RWPE2 (cell line): ENCODE data around the gene SORL1.
"Not testable (repeated sequence)": the region's sequence is repeated elsewhere in the genome, so short reads cannot be mapped to it uniquely, and the experiment has no call there.

Experiments
- ATAC-seq: fragments of 200-7000 bp; cut with Tn5 transposase; 3 replicates; pipeline ENCODE4 v1.9.1; 2021; ENCODE audit warnings: low read depth
- DNase-seq: peaks from one replicate; pipeline ENCODE4 v3.0.0-alpha.2; 2020; ENCODE audit warnings: low spot score
- H3K27ac ChIP-seq: fragments of 450-650 bp; 2 replicates; pipeline ENCODE4 v1.5.1; 2017; ENCODE audit warnings: mild to moderate bottlenecking; ENCODE audit not compliant: poor library complexity, severe bottlenecking
- H3K27me3 ChIP-seq: fragments of 250-450 bp; sonication (Bioruptor Pico); 2 replicates; pipeline ENCODE4 v1.5.1; 2021; ENCODE audit warnings: mild to moderate bottlenecking, moderate library complexity; ENCODE audit not compliant: insufficient read depth, poor library complexity, severe bottlenecking
- H3K36me3 ChIP-seq: fragments of 250-450 bp; sonication (Bioruptor Pico); 2 replicates; pipeline ENCODE4 v1.5.1; 2020; ENCODE audit warnings: low read depth, mild to moderate bottlenecking, moderate library complexity
- H3K4me1 ChIP-seq: fragments of 250-450 bp; sonication (Bioruptor Pico); 2 replicates; pipeline ENCODE4 v1.5.1; 2021; ENCODE audit warnings: mild to moderate bottlenecking, moderate library complexity; ENCODE audit not compliant: insufficient read depth, poor library complexity, severe bottlenecking
- H3K4me3 ChIP-seq: fragments of 250-450 bp; sonication (Bioruptor Pico); 2 replicates; pipeline ENCODE4 v1.5.1; 2021; ENCODE audit warnings: mild to moderate bottlenecking, moderate library complexity; ENCODE audit not compliant: severe bottlenecking
- H3K9me3 ChIP-seq: fragments of 250-450 bp; sonication (Bioruptor Pico); 2 replicates; pipeline ENCODE4 v1.5.1; 2021; ENCODE audit warnings: mild to moderate bottlenecking, moderate library complexity; ENCODE audit not compliant: severe bottlenecking
- TF ChIP-seq, protein P1 (sequence below): fragments of 450-650 bp; IDR thresholded peaks from one replicate; pipeline ENCODE4 v1.5.1; 2017; ENCODE audit warnings: mild to moderate bottlenecking, moderate library complexity; ENCODE audit not compliant: poor library complexity, severe bottlenecking

Gene SORL1

DNA sequence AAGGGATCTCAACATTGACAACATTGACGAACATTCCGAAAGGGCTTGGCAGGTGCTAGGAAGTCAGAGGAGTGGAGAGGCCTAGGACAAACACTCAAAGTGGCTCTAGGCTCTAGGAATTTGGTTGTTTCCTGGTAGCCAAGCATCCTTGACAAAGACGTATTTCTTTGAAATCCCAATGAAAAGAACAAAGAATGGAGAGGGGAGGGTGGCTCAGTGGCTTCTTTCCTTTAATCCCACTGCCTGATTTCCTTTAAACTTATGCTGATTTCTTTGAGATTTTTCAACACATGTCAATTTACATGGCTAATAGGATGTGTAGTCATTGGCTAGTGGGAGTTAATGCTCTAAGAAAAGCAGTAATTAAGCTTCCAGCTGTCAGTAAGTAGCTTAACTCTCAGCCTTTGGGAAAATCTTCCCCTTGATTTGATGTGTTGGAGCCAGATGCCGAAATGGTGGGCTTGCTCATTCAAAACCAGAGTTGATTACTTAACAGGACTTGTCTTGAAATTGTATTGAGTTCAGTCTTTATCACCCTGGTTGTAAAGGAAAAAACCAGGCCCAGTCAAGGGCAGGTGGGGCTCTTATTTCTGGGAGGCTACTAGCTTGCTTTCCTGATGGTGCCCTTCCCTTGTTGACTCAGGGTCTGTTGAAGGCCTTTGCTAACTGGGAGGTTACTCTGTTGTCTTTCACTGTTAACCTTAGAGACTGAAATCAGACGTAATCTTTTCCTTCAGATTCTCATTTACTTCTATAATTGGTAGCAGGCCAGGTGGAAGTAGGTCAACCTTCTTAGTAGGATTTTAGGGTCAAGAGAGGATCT lies 45.3 kb downstream of the SORL1 start:
- Histone ChIP-seq H3K36me3 (peaks cover 4% of the 10 kb centered on the region; the same call in 1 of the 2 replicates), H3K4me3 (no peak overlapping the region), H3K9me3 (no peaks in the 10 kb centered on the region), H3K27me3 (no peaks in the 10 kb centered on the region), H3K27ac (no peak overlapping the region), H3K4me1 (no peaks in the 10 kb centered on the region)
- DNase-seq, result no peak
- TF ChIP-seq, protein P1, sequence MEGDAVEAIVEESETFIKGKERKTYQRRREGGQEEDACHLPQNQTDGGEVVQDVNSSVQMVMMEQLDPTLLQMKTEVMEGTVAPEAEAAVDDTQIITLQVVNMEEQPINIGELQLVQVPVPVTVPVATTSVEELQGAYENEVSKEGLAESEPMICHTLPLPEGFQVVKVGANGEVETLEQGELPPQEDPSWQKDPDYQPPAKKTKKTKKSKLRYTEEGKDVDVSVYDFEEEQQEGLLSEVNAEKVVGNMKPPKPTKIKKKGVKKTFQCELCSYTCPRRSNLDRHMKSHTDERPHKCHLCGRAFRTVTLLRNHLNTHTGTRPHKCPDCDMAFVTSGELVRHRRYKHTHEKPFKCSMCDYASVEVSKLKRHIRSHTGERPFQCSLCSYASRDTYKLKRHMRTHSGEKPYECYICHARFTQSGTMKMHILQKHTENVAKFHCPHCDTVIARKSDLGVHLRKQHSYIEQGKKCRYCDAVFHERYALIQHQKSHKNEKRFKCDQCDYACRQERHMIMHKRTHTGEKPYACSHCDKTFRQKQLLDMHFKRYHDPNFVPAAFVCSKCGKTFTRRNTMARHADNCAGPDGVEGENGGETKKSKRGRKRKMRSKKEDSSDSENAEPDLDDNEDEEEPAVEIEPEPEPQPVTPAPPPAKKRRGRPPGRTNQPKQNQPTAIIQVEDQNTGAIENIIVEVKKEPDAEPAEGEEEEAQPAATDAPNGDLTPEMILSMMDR, result no peak
- ATAC-seq, result no peak

DNA sequence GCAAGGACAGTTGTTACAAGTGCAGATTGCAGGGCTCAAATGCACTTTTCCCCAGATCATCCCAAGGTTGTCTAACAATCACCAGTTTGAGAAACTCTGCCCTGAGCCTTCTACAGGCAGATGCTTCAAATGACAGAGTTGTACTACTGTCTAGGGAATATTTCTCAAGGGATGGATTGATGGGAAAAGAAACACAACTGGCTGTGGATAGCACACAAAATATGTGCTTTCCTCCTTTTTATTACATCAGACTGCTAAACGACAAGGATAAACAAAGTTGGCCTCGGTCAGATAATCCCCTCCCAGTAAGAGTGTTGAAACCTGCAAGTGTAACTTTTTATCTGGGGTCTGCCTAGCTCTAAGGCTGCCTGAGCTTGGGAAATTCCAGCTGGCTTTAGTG lies 47.3 kb downstream of the SORL1 start:
- DNase-seq, result no peak
- ATAC-seq, result no peak
- Histone ChIP-seq H3K9me3 (no peaks in the 10 kb centered on the region), H3K27ac (no peak overlapping the region), H3K4me3 (no peak overlapping the region), H3K27me3 (no peaks in the 10 kb centered on the region), H3K4me1 (no peaks in the 10 kb centered on the region), H3K36me3 (peaks cover 4% of the 10 kb centered on the region; the same call in 1 of the 2 replicates)
- TF ChIP-seq, protein P1, result no peak

GRCh38 chr11:121500275-121500674 lies 48.2 kb downstream of the SORL1 start:
- DNase-seq, result no peak
- Histone ChIP-seq H3K36me3 (peaks cover 6% of the 10 kb centered on the region; the same call in 1 of the 2 replicates), H3K27me3 (no peaks in the 10 kb centered on the region), H3K9me3 (no peaks in the 10 kb centered on the region), H3K27ac (no peak overlapping the region), H3K4me1 (no peaks in the 10 kb centered on the region), H3K4me3 (no peak overlapping the region)
- no peak for ATAC-seq
- TF ChIP-seq, protein P1, result no peak

DNA sequence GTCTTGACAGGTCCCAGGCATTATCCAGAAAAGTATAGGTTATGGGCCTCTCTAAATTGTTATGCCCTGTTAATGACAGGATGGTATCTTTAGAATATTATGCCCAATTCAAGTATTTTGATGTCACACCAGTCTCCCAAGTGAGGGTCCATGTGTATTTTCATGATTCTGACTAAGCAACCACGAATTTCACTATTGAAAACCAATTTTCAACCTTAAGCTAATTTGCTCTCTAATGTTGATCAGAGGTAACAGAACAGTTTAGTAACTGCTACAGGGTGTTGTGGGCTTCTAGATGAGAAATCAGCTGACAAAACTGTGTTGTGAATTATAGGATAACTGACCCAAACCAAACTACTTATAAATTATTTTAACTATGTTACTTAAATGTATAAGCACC lies 48.6 kb downstream of the SORL1 start:
- no peak for DNase-seq
- H3K36me3 ChIP-seq, result peaks cover 8% of the 10 kb centered on the region; the same call in 1 of the 2 replicates
- no peak for ATAC-seq
- no peaks in the 10 kb centered on the region for H3K4me1 ChIP-seq
- H3K4me3 ChIP-seq, result no peak overlapping the region
- peaks cover 4% of the 10 kb centered on the region for H3K9me3 ChIP-seq
- no peak overlapping the region for H3K27ac ChIP-seq
- H3K27me3 ChIP-seq, result no peaks in the 10 kb centered on the region
- TF ChIP-seq, protein P1, result no peak

DNA sequence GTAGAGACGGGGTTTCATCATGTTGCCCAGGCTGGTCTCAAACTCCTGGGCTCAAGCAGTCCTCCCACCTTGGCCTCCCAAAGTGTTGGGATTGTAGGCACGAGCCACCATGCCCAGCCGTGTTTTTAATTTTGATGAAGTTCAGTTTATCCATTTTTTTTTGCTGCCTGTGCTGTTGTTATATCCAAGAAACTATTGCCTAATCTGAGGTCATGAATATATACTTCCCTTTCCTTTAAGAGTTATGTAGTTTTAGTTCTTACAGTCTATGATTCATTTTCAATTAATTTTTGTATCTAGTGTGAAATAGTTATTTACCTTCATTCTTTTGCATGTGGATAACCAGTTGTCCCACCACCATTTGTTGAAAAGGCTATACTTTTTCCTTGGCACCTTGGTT lies 50.9 kb downstream of the SORL1 start:
- H3K36me3 ChIP-seq, result peaks cover 4% of the 10 kb centered on the region; the same call in 1 of the 2 replicates
- TF ChIP-seq, protein P1, result no peak
- no peak overlapping the region for H3K4me3 ChIP-seq
- H3K4me1 ChIP-seq, result no peaks in the 10 kb centered on the region
- no peak overlapping the region for H3K27ac ChIP-seq
- no peaks in the 10 kb centered on the region for H3K27me3 ChIP-seq
- no peak for ATAC-seq
- peaks cover 4% of the 10 kb centered on the region for H3K9me3 ChIP-seq
- no peak for DNase-seq

DNA sequence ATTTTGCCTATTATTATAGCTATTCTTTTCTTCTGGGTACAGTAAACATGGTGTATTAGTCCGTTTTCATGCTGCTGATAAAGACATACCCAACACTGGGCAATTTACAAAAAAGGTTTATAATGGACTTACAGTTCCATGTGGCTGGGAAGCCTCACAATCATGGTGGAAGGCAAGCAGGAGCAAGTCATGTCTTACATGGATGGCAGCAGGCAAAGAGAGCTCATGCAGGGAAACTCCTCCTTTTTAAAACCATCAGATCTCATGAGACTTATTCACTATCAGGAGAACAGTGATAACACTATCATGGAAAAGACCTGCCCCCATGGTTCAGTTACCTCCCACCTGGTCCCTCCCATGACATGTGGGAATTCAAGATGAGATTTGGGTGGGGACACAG lies 54.1 kb downstream of the SORL1 start:
- H3K36me3 ChIP-seq, H3K27ac ChIP-seq, H3K9me3 ChIP-seq, H3K4me3 ChIP-seq, H3K4me1 ChIP-seq, ATAC-seq, DNase-seq, H3K27me3 ChIP-seq: not testable (repeated sequence)
